ENCODE measurements around the gene PLBD1.

DNA sequence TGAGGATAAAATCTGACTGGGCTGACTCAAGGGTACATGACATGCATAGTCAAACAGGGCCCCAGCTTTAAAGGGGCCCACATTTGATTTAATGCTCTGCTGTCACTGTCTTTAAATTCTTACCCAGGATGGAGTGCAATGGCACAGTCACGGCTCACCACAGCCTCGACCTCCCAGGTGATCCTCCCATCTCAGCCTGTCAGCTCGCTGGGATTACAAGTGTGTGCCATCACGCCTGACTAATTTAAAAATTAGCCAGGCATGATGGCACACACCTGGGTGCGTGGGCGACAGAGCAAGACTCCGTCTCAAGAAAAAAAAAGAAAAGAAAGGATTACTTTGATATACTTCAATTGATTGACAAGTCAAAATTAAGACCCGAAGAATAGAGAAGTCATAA, 9.2 kb upstream of the PLBD1 start:
- no peak for TF ChIP-seq POLR2AphosphoS5 (IDR thresholded peaks at IDR 0.05)
- TF ChIP-seq EP300 (IDR thresholded peaks at IDR 0.05), result no peak
